ENCODE measurements around the gene CPLANE2.
"Not testable (repeated sequence)": the region's sequence is repeated elsewhere in the genome, so short reads cannot be mapped to it uniquely, and the experiment has no call there.

CPLANE2 gene

DNA sequence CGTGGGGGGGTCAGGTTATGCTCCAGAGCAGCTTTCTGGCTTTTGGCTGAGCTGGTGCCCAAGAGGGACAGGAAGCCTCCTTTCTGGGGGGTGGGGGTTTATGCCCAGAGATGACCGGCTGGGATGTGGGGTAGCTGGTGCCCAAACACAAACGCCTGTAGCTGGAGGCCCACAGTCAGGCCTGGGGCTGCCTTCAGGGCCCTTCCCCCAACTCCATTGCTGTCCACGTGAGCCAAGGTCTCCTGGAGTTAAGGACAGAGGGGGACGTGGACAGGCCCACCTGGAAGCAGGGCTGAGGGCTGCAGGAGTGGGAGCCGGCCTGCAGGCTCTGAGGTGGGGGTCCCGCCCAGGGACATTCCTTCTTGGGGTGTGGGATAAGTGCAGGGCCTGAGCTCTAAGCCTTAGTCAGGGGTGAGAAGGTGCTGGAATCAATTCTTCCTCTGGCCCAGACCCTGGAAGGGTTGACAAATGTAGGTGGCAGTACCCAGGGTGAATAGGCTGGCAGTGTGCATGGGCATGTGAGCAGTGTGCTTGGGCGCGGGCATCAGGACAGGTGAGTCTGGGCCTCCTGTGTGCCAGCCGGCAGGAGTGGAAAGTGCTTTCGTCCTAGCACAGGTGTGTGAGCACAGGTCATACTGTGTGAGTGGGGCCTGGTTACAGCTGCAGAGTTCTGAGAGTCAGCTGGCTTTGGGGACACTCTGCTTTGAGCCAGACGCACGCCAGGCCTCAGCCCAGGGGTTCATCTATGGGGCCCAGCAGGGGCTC lies 6.8 kb downstream of the CPLANE2 start:
- no peak for DNase-seq

DNA sequence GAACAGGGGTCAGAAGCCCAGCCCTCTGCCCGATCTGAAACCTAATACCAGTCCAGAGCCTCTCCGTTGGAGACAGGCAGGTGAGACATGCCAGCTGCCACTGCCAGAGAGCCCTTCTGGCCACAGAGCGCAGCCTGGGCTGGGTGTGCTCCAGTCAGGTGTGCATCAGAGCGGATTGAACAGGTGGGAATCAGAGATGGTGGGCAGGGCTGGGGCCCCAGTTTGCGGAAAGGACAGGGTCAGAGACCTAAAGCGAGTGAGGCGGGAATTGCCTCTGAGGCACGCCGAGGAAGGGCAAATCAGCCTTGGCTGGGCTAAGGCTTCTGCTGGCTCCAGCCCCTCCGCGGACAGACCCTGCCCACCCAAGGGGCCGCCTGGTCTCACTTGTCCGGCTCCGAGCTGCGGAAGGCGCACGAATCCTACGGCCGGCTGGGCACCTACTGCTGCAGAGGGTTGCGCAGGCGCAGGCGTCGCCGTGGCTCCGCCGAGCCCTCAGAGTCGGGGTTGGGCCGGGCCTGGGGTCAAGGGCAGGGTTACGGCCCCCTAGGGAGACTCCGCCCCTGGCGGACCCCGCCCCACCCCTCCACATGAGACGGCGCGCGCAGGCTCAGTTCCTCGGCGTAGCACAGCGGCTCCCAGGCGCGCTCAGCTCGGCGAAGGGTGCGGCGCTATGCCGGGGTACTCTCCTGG lies 10.3 kb downstream of the CPLANE2 start:
- DNase-seq: no peak

DNA sequence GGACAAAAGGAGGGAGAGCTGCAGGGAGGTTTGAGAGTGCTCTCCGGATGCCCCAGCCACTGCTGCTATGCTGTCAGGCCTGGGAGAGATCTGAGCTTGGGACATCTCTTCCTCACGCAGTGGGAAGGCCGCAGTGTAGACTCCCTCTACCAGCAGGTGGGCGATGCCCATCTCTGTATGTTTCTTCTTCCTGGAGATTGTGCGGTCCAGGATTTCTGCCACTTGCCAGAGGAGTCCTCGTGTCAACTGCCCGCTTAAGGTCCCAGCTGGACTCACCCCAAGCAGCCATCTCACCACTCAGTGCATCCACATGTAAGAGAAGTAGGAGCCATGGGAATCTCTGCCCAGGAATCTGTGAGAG lies 10.9 kb downstream of the CPLANE2 start:
- DNase-seq: no peak

DNA sequence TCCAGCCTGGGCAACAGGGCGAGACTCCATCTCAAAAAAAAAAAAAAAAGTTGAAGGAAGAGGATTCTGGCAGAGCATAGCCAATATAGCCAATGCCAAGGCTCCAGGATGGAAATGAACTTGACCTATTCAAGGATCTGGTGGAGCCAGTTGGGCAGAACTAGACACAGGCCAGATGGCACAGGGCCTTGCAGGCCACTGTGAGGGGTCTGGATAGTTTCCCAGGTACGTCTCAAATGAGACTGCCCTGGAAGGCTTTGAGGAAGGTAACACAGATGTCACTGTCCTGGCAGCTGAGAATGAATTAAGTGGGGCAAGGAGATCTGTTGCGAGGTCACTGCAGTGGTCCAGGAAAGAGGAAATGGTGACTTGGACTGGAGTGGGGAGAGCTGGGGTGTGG lies 12.5 kb downstream of the CPLANE2 start:
- no peak for DNase-seq

DNA sequence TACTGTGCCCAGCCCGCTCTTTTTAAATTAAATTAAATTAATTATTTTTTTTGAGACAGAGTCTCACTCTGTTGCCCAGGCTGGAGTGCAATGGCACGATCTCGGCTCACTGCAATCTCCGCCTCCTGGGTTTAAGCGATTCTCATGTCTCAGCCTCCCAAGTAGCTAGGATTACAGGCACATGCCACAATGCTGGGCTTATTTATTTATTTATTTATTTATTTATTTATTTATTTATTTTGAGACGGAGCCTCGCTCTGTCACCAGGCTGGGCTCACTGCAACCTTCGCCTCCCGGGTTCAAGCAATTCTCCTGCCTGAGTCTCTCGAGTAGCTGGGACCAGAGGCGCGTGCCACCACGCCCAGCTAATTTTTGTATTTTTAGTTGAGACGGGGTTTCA lies 14.3 kb downstream of the CPLANE2 start:
- DNase-seq: not testable (repeated sequence)

DNA sequence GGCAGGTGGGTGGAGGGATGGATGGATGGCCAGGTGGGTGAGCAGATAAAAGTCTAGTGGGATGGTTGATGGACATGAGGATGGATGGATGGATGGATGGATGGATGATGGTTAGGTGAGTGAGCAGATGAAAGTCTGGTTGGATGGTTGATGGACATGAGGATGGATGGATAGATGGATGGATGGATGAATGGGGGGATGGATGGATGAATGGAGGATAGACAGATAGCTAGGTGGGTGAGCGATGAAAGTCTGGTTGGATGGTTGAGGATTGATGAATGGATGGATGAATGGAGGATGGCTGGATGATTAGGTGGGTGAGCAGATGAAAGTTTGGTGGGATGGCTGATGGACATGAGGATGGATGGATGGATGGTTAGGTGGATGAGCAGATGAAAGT lies 15.5 kb downstream of the CPLANE2 start:
- no peak for DNase-seq

DNA sequence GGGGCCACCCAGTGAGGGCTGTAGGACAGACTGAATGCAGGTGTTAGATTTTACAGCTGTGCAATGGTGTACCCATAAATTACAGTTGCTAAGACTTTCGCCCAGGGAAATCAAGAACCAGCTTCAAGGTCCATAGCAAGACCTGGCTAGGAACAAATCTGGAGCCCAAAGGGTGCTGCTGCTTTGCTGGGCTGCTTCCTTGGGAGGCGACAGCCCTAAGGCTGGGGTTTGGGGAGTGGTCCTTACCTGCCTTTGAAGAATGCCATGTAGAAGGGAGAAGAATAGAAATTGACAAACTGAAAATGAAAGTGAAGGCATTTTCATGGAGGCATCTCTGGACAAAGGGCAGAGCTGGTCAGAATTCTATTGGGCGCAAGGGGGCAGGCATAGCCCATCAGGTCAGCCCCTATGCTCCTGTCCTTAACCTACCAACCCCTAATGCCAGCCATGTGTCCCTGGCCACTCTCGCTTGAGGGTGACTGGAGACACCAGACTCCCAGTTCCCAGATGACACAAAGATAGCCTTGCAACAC lies 16.9 kb downstream of the CPLANE2 start:
- no peak for DNase-seq

DNA sequence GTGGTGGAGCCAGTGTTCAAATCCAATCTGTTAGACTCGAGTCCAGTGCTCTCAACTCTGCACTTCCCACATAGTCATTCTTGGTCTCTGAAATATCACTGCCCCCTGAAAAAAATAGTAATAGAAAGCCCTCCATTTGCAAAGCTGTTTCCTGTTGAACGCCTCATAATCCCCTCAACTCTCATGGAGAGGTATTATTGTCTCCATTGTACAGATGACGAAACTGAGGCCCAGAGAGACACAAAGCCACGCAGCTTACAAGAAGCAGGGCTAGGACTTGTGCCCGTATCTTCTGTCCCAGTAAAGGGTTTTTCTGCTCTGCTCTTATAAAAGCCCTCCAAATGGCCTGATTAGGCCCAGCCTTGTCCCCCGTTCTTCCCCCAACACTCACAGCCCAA lies 18.3 kb downstream of the CPLANE2 start:
- no peak for DNase-seq

DNA sequence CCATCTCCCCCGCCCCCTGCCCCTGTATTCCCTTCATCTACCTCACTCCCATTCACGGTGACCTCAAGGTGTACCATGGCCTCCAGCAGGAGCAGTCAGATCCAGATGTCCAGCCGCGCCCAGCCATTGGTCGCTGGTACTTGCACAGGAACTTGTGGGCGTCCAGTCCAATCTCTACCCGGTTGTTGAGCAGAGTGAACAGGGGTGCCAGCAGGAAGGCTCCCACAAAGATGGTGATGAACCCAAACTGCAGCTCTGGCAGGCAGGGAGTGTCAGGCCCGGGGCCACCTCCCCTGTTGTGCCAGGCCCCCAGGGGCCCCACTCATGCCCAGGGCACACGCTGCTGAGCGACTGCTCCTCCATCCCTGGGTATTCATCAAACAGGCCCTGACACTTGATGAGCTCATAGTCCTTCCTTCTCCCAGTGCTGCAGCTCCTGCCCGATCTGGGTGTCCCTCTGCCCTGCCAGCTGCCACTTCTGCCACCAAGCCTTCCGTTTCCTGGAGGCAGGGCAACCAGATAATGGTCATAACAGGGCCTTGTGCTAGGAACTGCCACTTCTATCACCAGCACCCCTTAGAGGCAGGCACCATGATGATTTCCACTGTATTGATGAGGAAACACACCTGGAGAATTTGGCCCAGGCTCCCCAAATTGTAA lies 18.8 kb downstream of the CPLANE2 start:
- no peak for DNase-seq

DNA sequence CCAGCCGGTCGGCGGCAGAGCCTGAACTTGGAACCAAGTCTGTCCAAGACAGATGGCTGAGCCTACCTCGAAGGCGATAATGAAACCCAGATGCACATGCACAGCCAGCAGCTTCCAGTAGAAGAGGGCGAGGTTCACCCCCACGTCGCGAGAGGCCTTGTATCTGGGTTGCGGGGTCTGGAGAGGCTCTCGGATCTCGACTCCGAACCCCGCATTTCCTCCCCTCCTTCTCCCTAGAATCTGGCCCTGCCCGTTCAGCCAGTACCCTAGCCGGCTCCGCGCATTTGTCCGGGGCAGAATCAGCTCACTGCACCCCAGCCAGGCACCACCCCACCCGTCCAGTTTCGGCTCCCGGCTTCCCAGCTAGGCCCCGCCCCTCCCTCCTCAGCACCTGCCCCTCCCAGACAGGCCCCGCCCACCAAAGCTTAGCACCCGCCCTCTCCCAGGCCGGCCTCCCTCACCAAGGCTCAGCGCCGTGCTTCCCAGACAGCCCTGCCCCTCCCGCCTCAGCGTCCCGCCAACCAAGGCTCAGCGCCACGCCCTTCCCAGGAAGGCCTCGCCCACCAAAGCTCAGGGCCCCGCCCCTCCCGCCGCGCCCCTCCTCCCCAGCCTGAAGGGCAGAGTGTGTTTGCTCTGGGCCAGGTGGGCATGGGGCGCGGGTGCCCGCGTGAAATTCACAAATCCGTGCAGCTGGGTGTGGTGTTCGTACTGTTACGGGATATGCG lies 19.8 kb downstream of the CPLANE2 start:
- peak; percentile 95 for DNase-seq

DNA sequence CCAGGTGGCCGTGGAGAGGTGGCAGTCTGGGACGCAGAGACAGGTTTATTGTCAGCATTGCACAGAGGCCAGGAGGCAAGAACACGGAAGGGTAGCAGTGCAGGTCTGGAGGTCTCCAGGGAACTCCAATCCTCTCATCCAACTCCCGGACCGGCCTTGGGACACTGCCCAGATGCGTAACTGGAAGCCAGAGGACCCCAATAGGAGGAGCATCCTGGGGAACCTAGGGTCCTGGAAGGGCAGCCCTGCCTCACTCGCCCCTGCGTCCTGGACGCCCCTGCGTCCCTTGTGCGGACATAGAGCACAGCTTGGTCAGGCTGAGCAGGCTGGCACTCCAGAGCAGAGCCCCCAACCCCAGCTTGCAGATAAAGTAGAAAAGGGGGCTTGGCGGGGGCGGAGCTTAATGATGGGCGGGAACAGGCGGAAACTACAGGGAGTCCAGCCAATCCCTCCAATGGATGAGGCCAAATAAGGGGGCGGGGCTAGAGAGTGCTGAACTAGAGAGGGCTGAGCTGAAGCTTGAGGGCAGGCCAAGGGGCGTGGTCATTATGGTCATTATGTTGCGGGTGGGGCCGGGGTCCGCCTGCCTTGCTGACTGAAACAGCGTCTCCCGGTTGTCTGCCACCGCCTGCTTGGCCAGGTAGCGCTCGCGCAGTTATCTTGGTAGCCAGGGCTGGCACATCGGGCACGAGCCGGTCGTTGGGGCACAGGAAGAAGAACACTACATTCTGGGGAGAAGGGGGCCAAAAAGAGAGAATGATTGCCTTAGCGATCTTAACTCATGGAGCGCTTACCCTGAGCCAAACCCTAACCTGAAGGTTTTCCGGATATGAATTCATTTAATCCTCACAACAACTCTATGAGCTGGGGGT lies 20.9 kb downstream of the CPLANE2 start:
- peak; percentile 44 for DNase-seq

DNA sequence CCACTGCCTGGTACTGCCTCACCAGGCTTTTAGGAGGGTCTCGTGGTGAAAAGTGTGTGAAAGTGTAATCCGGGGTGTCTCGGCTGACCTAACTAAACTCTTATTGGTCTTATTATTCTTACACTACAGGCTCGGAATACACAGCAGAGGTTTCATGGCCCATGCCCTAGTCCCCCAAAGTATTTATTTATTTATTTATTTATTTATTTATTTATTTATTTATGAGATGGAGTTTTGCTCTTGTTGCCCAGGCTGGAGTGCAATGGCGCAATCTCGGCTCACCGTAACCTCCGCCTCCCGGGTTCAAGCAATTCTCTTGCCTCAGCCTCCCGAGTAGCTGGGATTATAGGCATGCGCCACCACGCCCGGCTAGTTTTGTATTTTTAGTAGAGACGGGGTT lies 21.7 kb downstream of the CPLANE2 start:
- not testable (repeated sequence) for DNase-seq

DNA sequence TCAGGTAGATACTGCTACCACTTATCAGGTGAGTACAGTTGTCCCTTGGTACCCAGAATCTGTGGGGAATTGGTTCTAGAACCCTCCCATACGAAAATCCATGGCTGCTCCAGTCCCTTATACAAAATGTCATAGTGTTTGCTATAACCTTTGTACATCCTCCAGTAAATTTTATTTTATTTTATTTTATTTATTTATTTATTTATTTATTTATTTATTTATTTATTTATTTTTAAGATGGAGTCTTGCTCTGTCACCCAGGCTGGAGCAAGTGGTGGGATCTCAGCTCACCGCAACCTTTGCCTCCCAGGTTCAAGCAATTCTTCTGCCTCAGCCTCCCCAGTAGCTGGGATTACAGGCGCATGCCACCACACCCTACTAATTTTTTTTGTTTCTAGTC lies 23.4 kb downstream of the CPLANE2 start:
- not testable (repeated sequence) for DNase-seq

DNA sequence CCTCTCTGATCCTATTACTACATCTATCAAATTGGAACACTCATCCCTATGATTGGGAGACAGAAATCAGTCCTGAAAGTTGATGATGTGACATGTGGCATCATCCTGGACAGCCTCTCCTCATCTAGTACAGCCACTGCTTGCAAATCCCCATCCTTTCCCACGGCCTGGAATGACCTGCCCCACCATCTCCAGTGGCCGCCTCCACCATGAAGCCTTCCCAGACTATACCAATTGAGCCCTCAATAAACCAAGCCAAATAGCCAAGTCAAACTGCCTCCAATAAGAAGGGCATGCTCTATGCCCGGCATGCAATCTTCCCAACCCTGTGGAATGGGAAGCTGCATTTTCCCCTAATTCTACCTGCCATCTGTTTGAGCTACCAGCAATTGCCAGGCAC lies 24.0 kb downstream of the CPLANE2 start:
- no peak for DNase-seq

DNA sequence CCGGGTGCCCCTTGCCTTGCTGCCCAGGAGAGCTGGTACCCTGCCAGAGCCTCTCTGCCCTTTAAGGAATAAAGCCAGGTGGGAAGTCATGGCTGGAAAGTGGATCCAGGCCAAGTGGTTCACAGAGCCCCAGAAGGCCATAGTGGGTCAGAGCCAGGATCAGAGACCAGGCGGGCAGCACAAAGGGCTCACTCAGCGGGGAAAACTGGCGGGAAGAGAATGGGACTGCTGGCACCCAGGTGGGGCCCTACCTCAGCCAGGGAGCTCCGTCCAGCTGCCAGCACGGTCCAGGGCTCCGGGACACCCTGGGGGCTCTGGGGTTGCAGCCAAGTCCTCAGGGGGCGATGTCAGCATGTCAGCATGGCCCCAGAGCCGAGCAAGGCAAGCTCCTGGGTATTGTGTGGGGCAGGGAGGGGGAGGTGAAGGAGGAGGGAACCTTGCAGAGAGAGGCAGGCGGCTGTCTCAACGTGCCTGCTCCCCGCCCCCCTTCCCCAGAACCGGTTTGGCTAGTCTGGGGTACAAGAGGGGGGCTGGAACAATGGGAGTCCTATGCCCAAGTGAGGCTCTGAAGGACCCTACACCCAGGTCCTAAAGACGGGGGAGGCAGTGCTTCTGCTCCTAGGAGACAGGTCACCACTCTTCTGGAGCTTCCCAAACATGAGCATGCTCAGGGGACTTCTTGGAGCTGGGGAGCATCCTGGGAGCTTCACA lies 24.6 kb downstream of the CPLANE2 start, which contains the start of gene ARHGEF19:
TSS of gene ARHGEF19 (minus strand) at position 402 of the 711 bp plus-strand sequence. CDS start 3,598 bp downstream, outside the sequence.
- DNase-seq: no peak

DNA sequence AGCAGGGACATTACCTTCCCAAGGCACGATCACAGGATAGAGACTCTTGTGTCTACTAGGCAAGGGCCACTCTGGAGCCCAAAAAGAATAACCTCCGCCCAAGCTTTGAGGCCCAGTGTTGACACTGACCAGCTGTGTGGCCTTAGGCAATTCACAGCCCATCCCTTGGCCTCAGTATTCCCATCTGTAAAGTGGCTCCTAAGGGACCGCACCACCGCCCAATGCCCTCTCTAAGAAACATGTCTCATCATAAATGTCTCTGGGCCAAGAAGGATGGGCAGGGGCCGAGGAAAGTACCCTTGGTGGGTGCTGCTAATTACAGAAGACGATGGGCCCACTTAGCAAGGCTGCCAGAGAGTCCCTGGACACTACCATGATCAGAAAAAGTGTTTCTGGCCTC lies 25.2 kb downstream of the CPLANE2 start:
- no peak for DNase-seq

DNA sequence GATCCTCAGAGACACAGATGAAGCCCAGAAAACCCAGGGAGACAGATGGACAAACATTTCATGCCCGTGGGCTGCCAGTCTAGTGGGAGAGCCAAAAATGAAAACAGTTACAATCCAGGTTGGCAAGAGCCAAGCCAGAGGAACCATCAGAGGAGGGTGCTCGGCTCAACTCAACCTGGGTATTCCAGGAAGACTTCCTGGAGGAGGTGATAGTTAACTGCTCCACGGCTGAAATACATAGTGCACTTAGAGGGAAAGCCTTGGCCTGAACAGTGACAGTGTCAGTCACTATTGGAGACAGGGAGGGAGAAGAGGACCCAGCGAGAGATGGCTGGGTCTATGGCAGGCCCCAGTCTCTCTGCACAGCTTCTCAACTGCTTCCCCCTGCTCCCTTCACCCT lies 26.4 kb downstream of the CPLANE2 start:
- DNase-seq: no peak

DNA sequence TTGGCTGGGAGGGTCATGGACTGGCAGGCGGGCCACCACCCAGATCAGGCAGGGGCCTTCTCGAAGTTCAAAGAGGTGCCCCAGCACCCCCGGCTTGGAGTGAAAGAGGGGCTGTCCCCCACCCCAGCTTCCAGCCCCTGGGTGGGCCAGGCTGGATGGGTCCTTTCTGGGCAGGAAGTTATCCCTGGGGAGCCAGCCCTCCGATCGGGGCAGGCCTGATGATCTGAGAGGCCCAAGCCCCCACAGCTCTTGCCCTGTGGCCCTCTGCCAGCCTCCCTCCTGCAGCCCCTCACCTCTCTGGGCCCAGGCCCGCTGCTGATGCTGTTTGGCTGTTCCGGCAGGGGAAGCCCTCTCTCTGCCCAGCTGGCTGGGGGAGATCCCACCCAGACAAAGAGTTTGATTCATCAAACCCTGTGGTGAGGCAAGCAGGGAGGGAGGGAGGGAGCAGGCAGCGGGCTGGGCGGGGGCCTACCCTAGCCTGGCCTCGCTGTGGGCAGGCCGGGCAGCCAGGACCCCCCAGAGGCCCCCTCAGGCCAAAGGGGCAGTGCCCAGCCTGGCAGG lies 27.1 kb downstream of the CPLANE2 start:
- no peak for DNase-seq

DNA sequence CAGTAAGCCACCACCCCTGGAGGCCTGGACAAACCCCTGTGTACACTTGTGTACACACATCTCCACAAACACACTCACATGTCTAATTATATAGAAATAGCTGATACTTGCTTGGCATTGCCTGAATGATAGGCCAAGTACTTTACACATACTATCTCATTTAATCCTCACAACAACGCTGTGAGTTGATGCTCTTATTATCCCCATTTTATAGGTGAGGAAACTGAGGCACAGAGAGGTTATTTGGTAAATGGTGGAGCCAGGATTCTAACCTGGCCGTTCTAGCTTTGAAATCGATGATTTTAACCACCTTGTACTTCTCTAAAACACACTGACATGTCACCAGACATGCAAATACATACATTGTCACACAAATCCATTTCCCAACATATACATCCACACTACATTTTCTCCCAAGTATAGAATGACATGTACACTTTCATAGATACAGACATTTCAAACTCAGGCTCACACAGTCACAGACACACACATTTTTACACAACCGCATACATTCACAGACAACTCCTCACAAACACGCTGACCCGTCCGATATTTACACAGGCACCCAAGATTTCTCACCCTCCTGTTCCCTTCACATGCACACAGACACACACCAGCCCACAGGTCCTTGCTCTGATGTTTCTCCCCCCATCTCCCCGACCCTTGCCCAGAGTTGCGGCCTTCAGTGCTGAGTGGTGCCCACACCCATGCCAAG lies 27.7 kb downstream of the CPLANE2 start:
- DNase-seq: no peak

DNA sequence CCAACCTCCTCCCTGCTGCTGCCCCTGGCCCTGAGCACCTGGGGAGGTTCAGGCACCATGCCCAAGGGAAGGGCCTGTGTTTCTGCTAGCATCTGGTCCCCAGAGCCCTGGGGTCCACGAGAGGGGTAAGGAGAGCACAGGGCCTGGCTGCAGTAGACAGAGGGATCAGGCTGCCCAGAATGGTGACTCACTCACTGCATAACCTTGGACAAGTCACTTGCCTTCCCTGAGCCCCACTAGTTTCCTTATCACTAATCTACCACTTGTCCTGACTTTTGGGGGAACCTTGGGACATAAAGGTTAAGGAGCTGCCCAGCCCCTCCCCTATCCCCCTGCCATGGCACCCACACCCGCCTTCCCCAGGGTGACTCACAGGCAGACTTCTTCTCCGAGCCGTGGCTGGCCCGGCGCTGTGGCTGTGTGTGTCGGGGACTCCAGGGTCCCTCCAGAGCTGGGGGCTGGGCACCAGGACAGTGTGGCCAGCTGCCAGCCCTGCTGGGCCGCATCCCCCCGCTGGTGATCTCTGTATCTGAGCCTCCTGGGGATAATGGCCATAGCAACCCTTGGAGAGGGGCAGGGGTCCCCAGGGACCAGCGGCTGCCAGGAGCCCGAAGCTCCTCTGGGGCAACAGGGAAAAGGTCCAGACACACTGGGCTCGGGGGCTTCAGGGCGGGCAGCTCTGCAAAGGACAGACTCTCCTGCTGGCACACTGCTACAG lies 28.6 kb downstream of the CPLANE2 start:
- peak; percentile 18 for DNase-seq
